ENCODE measurements around the gene C21orf58. TPM values are rescaled to one million over a fixed set of nuclear protein-coding genes. Genes with fewer than 3 reads are reported as not detected.

The C21orf58 gene
- polyA plus RNA-seq, 1 of the 3 experiments (the other 2 are of a cell fraction), result 9.7 TPM

- TF ChIP-seq FOXM1 (IDR thresholded peaks at IDR 0.05; ENCODE audit: low read depth) (no peak), JUND (IDR thresholded peaks at IDR 0.05) (no peak)
Measured at GRCh38 chr21:46273341-46273740, 50.3 kb downstream of the C21orf58 start (continued).

DNA sequence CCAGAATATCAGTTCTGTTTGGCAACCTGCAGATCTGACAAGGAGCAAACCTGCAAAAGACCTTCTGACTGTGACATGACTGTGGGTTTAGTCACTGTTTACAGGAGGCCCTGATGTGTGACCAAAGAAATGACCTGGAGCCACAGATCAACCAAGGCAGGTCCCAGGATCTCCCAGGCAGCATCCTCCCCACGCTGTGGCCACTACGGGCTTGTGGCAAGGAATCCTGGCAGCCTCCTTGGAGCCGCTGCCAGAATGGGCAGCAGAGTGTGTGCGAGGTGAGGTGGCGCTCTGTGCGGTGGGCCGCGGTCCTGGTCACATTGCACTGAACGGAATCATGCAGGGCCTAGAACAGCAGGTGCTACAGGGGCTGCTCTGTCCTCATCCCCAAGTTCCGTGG is 54.2 kb downstream of the C21orf58 start:
- Histone ChIP-seq H3F3A (replicated peaks; ENCODE audit: insufficient read depth) (no peaks in the 10 kb centered on the region), H3K27me3 (ENCODE audit: insufficient read depth) (no peaks in the 10 kb centered on the region), H3K79me2 (ENCODE audit: insufficient read depth) (no peaks in the 10 kb centered on the region; the same call in 1 of the 2 replicates), H3K4me1 (ENCODE audit: control insufficient read depth in 1 of 2, insufficient read depth in 2 of 2, low read depth in 1 of 2, low read length in 1 of 2) (no peaks in the 10 kb centered on the region), H3K9me3 (no peaks in the 10 kb centered on the region), H3K27ac (ENCODE audit: low read depth in 2 of 2, low read length in 1 of 2) (no peak overlapping the region), H3K36me3 (replicated peaks in 1 of 2; ENCODE audit: control insufficient read depth in 1 of 2, insufficient read depth in 2 of 2, low read length in 1 of 2) (peaks cover 49 to 79% of the 10 kb centered on the region in 2 experiments), H3K4me3 (ENCODE audit: low read depth in 2 of 2, low read length in 1 of 2) (no peak overlapping the region), H2AFZ (ENCODE audit: low read depth) (no peak overlapping the region), H3K4me2 (no peak overlapping the region), H4K20me1 (ENCODE audit: insufficient read depth) (0 out of 2 replicates have a peak, but pooled peaks cover 2% of the 10 kb centered on the region), H3K9me2 (no peaks in the 10 kb centered on the region), H3K9ac (no peak overlapping the region)
- ChIA-PET POLR2A (no interaction called here), CTCF (no interaction called here)
- DNase-seq, result no peak
- TF ChIP-seq GABPA (IDR thresholded peaks at IDR 0.05; ENCODE audit: low read depth) (no peak), GATA2 (CRISPR knock-in tag; IDR thresholded peaks at IDR 0.05) (no peak), FOXJ3 (CRISPR knock-in tag; IDR thresholded peaks at IDR 0.05) (no peak), CHD2 (IDR thresholded peaks at IDR 0.05; ENCODE audit: low read length, partially characterized antibody) (no peak), EZH2phosphoT487 (IDR thresholded peaks at IDR 0.05; ENCODE audit: borderline replicate concordance, low read depth) (no peak), EP300 (IDR thresholded peaks at IDR 0.05; ENCODE audit: borderline replicate concordance in 1 of 2, low read depth in 1 of 2, low read length in 1 of 2) (no peak), RAD21 (IDR thresholded peaks at IDR 0.05; ENCODE audit: low read length) (no peak), MXI1 (IDR thresholded peaks at IDR 0.05; ENCODE audit: low read depth, low read length) (no peak), YY1 (IDR thresholded peaks at IDR 0.05; ENCODE audit: low read depth) (no peak), IRF3 (IDR thresholded peaks at IDR 0.05; ENCODE audit: low read depth, low read length) (no peak), POLR2AphosphoS5 (IDR thresholded peaks at IDR 0.05; ENCODE audit: low read depth, low read length) (no peak), NRF1 (IDR thresholded peaks at IDR 0.05; ENCODE audit: low read depth, low read length) (no peak), CTCF (IDR thresholded peaks at IDR 0.05) (no peak), MEF2A (IDR thresholded peaks at IDR 0.05; ENCODE audit: borderline replicate concordance, low read depth) (no peak), TCF12 (IDR thresholded peaks at IDR 0.05) (no peak), MAX (IDR thresholded peaks at IDR 0.05; ENCODE audit: low read depth) (no peak), SMC3 (IDR thresholded peaks at IDR 0.05; ENCODE audit: low read depth, low read length) (no peak), RXRA (IDR thresholded peaks at IDR 0.05; ENCODE audit: borderline replicate concordance, low read depth) (no peak)
- WGBS (ENCODE audit: low lambda C conversion rate), result 100% methylated on average over 10 of the region's 10 CpGs
